Thoracic aorta (tissue), 2 donors: ENCODE measurements around the gene KIAA0753. TPM values are rescaled to one million over a fixed set of nuclear protein-coding genes. Genes with fewer than 3 reads are reported as not detected.

ENCODE experiments used
- ATAC-seq: fragments of 150-250 bp; one replicate; pipeline ENCODE4 v1.8.0; 2017; ENCODE audit warnings: low read depth; ENCODE audit not compliant: insufficient number of reproducible peaks, low FRiP score
- DNase-seq: peaks from one replicate; pipeline ENCODE4 v3.0.0-alpha.2; 2020; ENCODE audit warnings: low spot score
- H3K27ac ChIP-seq, 2 donors: fragments of 200-600 bp; sonication (generic); 1 replicate in 1 of 2; 2 replicates in 1 of 2; pipeline ENCODE4 v1.5.1; 2016; ENCODE audit warnings: mild to moderate bottlenecking in 2 of 2, moderate library complexity in 2 of 2
- H3K27me3 ChIP-seq: fragments of 200-600 bp; sonication (generic); replicated peaks from 2 replicates; pipeline ENCODE4 v1.6.0; 2016; ENCODE audit warnings: mild to moderate bottlenecking; ENCODE audit not compliant: insufficient read depth
- H3K36me3 ChIP-seq: fragments of 200-600 bp; sonication (generic); one replicate; pipeline ENCODE4 v1.5.1; 2016
- H3K4me1 ChIP-seq, 2 donors: fragments of 200-600 bp; sonication (generic); 1 replicate in 1 of 2; 2 replicates in 1 of 2; pipeline versions ENCODE4 v1.5.1 to v1.6.0; 2016; ENCODE audit warnings: low read depth in 2 of 2, mild to moderate bottlenecking in 1 of 2; ENCODE audit not compliant: control insufficient read depth in 1 of 2
- H3K4me3 ChIP-seq: fragments of 200-600 bp; sonication (generic); 2 replicates; pipeline ENCODE4 v1.5.1; 2016; ENCODE audit warnings: mild to moderate bottlenecking
- H3K9me3 ChIP-seq: fragments of 200-600 bp; sonication (generic); 2 replicates; pipeline ENCODE4 v1.5.1; 2016
- CTCF ChIP-seq: fragments of 200-600 bp; sonication (generic); IDR thresholded peaks from one replicate; pipeline ENCODE4 v1.5.1; 2019; ENCODE audit warnings: antibody characterized with exemption
- total RNA-seq, 2 donors: library from RNA; depleted of rRNA; stranded (reverse); fragments of >200 nt; gene quantifications; one replicate each; pipeline versions ENCODE4 v1.1.0 to v1.2.3, GENCODE V29; 2016

Gene KIAA0753
- total RNA-seq, 2 donors from 2014 or later, result 15.9 to 27.5 TPM

- no peak overlapping the region for H3K4me3 ChIP-seq
- ATAC-seq, result no peak
- DNase-seq, result no peak
- H3K27me3 ChIP-seq, result no peaks in the 10 kb centered on the region
- H3K36me3 ChIP-seq, result peaks cover 14% of the 10 kb centered on the region
- peaks cover 8 to 27% of the 10 kb centered on the region in 2 donors for H3K4me1 ChIP-seq
- no peak overlapping the region for H3K27ac ChIP-seq
- no peak for TF ChIP-seq CTCF
- H3K9me3 ChIP-seq, result no peaks in the 10 kb centered on the region
These were observed 36.7 kb downstream of the KIAA0753 start for GRCh38 chr17:6603744-6604325.

GRCh38 chr17:6602141-6602540, 38.4 kb downstream of the KIAA0753 start:
- Histone ChIP-seq H3K4me3 (no peak overlapping the region), H3K4me1 (peaks cover 13 to 29% of the 10 kb centered on the region in 2 donors), H3K36me3 (peaks cover 8% of the 10 kb centered on the region), H3K27me3 (no peaks in the 10 kb centered on the region), H3K9me3 (no peaks in the 10 kb centered on the region), H3K27ac (no peak overlapping the region)
- DNase-seq, result no peak
- no peak for TF ChIP-seq CTCF
- no peak for ATAC-seq

GRCh38 chr17:6599364-6599763, 41.1 kb downstream of the KIAA0753 start:
- Histone ChIP-seq H3K36me3 (peaks cover 11% of the 10 kb centered on the region), H3K27ac (peak overlapping the region in 1 of 2 donors; percentile 41), H3K9me3 (no peaks in the 10 kb centered on the region), H3K27me3 (no peaks in the 10 kb centered on the region), H3K4me1 (peaks cover 13 to 29% of the 10 kb centered on the region in 2 donors), H3K4me3 (no peak overlapping the region)
- ATAC-seq, result no peak
- no peak for TF ChIP-seq CTCF
- no peak for DNase-seq

GRCh38 chr17:6597727-6598126, 42.8 kb downstream of the KIAA0753 start:
- ATAC-seq, result no peak
- TF ChIP-seq CTCF, result no peak
- Histone ChIP-seq H3K4me3 (no peak overlapping the region), H3K36me3 (peaks cover 17% of the 10 kb centered on the region), H3K27me3 (no peaks in the 10 kb centered on the region), H3K9me3 (no peaks in the 10 kb centered on the region), H3K27ac (no peak overlapping the region), H3K4me1 (peaks cover 13 to 19% of the 10 kb centered on the region in 2 donors)
- DNase-seq, result no peak

- Histone ChIP-seq H3K4me3 (no peak overlapping the region), H3K9me3 (no peaks in the 10 kb centered on the region), H3K27ac (no peak overlapping the region), H3K27me3 (no peaks in the 10 kb centered on the region), H3K36me3 (peaks cover 17% of the 10 kb centered on the region), H3K4me1 (peaks cover 13 to 19% of the 10 kb centered on the region in 2 donors)
- no peak for TF ChIP-seq CTCF
- ATAC-seq, result no peak
- DNase-seq, result no peak
These were observed 43.6 kb downstream of the KIAA0753 start for GRCh38 chr17:6596941-6597340.
